Measurements from ENCODE around the gene PCDHGA4. TPM values are rescaled to one million over a fixed set of nuclear protein-coding genes. Genes with fewer than 3 reads are reported as not detected.

Gene PCDHGA4
- total and polyA plus RNA-seq, 2 of the 13 experiments (the other 11 are each of a cell fraction or from before 2014, with no cell fraction given): 0.49 to 0.58 TPM

GRCh38 chr5:141320225-141321169 is 34.3 kb upstream of the PCDHGA4 start, which contains the start of gene TAF7 (continued):
- TF ChIP-seq ZNF318 (CRISPR knock-in tag; IDR thresholded peaks at IDR 0.05) (no peak; the same call in 1 of the 2 replicates), STAG1 (CRISPR knock-in tag; IDR thresholded peaks at IDR 0.05) (peak; percentile 26; the same call in 1 of the 2 replicates), CERS6 (CRISPR knock-in tag; IDR thresholded peaks at IDR 0.05) (no peak), HNRNPH1 (optimal IDR thresholded peaks at IDR 0.05; ENCODE audit: low read depth, low read length) (no peak), SP140L (CRISPR knock-in tag; IDR thresholded peaks at IDR 0.05; ENCODE audit: borderline replicate concordance) (0 out of 2 replicates have a peak, but pooled peaks have one; percentile 48), RAD51 (IDR thresholded peaks at IDR 0.05; ENCODE audit: borderline replicate concordance) (no peak), KLF16 (CRISPR knock-in tag; IDR thresholded peaks at IDR 0.05) (0 out of 4 replicates have a peak, but pooled peaks of 1 of the 2 experiments have one; percentile 40), SMAD3 (CRISPR knock-in tag; IDR thresholded peaks at IDR 0.05) (0 out of 2 replicates have a peak, but pooled peaks have one; percentile 59), KDM4B (CRISPR knock-in tag; IDR thresholded peaks at IDR 0.05) (peak; percentile 18; the same call in 1 of the 2 replicates), AKNA (CRISPR knock-in tag; IDR thresholded peaks at IDR 0.05; ENCODE audit: borderline replicate concordance) (no peak), ZNF329 (CRISPR knock-in tag; IDR thresholded peaks at IDR 0.05; ENCODE audit: low read depth) (0 out of 2 replicates have a peak, but pooled peaks have one; percentile 47), ARID2 (CRISPR knock-in tag; IDR thresholded peaks at IDR 0.05; ENCODE audit: borderline replicate concordance) (0 out of 2 replicates have a peak, but pooled peaks have one; percentile 28), NCOR1 (IDR thresholded peaks at IDR 0.05; ENCODE audit: borderline replicate concordance, low read length) (no peak)

Data from HepG2 (cell line).